A549 (cell line): ENCODE data around the gene METTL21A.

Experiments used
- CTCF ChIP-seq: fragments of >200 bp; sonication (Bioruptor Twin); formaldehyde crosslinking; IDR thresholded peaks from 3 replicates; pipeline ENCODE4 v1.5.1; 2016
- EP300 ChIP-seq, 2 experiments: fragments of >200 bp; sonication (Bioruptor Twin); formaldehyde crosslinking; IDR thresholded peaks; 2 replicates in 1 of 2; 3 replicates in 1 of 2; pipeline ENCODE4 v1.6.1; 2016 to 2017
- ESRRA ChIP-seq: fragments of 150-350 bp; IDR thresholded peaks from 2 replicates; pipeline ENCODE4 v1.6.1; 2014; ENCODE audit warnings: mild to moderate bottlenecking, low read length, borderline replicate concordance
- KDM1A ChIP-seq: fragments of 200-600 bp; sonication (generic); IDR thresholded peaks from 2 replicates; pipeline ENCODE4 v1.6.1; 2016; ENCODE audit warnings: low read depth, mild to moderate bottlenecking
- MYC ChIP-seq: IDR thresholded peaks from 2 replicates; pipeline ENCODE4 v1.6.1; 2012; ENCODE audit warnings: mild to moderate bottlenecking, inconsistent platforms, low read length, improper control_type of control experiment, borderline replicate concordance
- NR3C1 ChIP-seq: fragments of >200 bp; sonication (Bioruptor Twin); formaldehyde crosslinking; IDR thresholded peaks from 3 replicates; pipeline ENCODE4 v1.6.1; 2017
- POLR2A ChIP-seq: IDR thresholded peaks from 2 replicates; pipeline ENCODE4 v1.6.1; 2012; ENCODE audit warnings: mild to moderate bottlenecking, low read length
- REST ChIP-seq: fragments of 200-600 bp; sonication (generic); IDR thresholded peaks from 2 replicates; pipeline ENCODE4 v1.6.1; 2016; ENCODE audit warnings: antibody characterized with exemption, mild to moderate bottlenecking, moderate library complexity
- RFX5 ChIP-seq: fragments of 450-650 bp; IDR thresholded peaks from 2 replicates; pipeline ENCODE4 v1.7.1; 2014; ENCODE audit warnings: antibody characterized with exemption, mild to moderate bottlenecking, moderate library complexity
- ZFP36 ChIP-seq: fragments of 450-650 bp; IDR thresholded peaks from 2 replicates; pipeline ENCODE4 v1.6.1; 2014; ENCODE audit warnings: borderline replicate concordance; ENCODE audit not compliant: partially characterized antibody
- TF ChIP-seq, protein P1 (sequence below): IDR thresholded peaks from 2 replicates; pipeline ENCODE4 v1.6.1; 2012
- TF ChIP-seq, protein P2 (sequence below): fragments of 450-650 bp; IDR thresholded peaks from 2 replicates; pipeline ENCODE4 v1.6.1; 2014; ENCODE audit warnings: antibody characterized with exemption
- TF ChIP-seq, protein P3 (sequence below): fragments of 150-350 bp; IDR thresholded peaks from 2 replicates; pipeline ENCODE4 v1.6.1; 2014; ENCODE audit warnings: low read depth, mild to moderate bottlenecking, low read length

- TF ChIP-seq CTCF, result no peak
- TF ChIP-seq NR3C1, result no peak
- no peak for TF ChIP-seq POLR2A
- no peak for TF ChIP-seq ZFP36
- TF ChIP-seq, protein P1, sequence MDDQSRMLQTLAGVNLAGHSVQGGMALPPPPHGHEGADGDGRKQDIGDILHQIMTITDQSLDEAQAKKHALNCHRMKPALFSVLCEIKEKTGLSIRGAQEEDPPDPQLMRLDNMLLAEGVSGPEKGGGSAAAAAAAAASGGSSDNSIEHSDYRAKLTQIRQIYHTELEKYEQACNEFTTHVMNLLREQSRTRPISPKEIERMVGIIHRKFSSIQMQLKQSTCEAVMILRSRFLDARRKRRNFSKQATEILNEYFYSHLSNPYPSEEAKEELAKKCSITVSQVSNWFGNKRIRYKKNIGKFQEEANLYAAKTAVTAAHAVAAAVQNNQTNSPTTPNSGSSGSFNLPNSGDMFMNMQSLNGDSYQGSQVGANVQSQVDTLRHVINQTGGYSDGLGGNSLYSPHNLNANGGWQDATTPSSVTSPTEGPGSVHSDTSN, result no peak
- no peak for TF ChIP-seq KDM1A
- TF ChIP-seq ESRRA, result no peak
- no peak for TF ChIP-seq EP300 (IDR thresholded peaks at IDR 0.05)
- TF ChIP-seq, protein P2, sequence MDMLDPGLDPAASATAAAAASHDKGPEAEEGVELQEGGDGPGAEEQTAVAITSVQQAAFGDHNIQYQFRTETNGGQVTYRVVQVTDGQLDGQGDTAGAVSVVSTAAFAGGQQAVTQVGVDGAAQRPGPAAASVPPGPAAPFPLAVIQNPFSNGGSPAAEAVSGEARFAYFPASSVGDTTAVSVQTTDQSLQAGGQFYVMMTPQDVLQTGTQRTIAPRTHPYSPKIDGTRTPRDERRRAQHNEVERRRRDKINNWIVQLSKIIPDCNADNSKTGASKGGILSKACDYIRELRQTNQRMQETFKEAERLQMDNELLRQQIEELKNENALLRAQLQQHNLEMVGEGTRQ, result no peak
- TF ChIP-seq RFX5, result no peak
- TF ChIP-seq, protein P3, sequence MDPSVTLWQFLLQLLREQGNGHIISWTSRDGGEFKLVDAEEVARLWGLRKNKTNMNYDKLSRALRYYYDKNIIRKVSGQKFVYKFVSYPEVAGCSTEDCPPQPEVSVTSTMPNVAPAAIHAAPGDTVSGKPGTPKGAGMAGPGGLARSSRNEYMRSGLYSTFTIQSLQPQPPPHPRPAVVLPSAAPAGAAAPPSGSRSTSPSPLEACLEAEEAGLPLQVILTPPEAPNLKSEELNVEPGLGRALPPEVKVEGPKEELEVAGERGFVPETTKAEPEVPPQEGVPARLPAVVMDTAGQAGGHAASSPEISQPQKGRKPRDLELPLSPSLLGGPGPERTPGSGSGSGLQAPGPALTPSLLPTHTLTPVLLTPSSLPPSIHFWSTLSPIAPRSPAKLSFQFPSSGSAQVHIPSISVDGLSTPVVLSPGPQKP, result no peak
- no peak for TF ChIP-seq MYC
- no peak for TF ChIP-seq REST
These were observed 8.5 kb upstream of the METTL21A start for GRCh38 chr2:207633686-207634085.
